ENCODE measurements around the gene DENND1A. TPM values are rescaled to one million over a fixed set of nuclear protein-coding genes. Genes with fewer than 3 reads are reported as not detected.

DENND1A gene
- polyA plus RNA-seq, 2 of the 4 experiments (the other 2 are of a cell fraction): 15.1 to 21.9 TPM

DNA sequence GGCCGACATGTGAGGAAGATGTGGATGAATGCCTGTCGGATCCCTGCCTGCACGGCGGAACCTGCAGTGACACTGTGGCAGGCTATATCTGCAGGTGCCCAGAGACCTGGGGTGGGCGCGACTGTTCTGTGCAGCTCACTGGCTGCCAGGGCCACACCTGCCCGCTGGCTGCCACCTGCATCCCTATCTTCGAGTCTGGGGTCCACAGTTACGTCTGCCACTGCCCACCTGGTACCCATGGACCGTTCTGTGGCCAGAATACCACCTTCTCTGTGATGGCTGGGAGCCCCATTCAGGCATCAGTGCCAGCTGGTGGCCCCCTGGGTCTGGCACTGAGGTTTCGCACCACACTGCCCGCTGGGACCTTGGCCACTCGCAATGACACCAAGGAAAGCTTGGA, 559.8 kb downstream of the DENND1A start:
- Histone ChIP-seq H3K4me3 (no peak overlapping the region), H3K4me1 (peaks cover 11% of the 10 kb centered on the region), H3K9me3 (no peaks in the 10 kb centered on the region), H3K27ac (no peak overlapping the region), H3K4me2 (no peak overlapping the region)
- DNase-seq (ENCODE audit: low read depth in 1 of 2, low spot score in 1 of 2): no peak
- TF ChIP-seq, protein P1, sequence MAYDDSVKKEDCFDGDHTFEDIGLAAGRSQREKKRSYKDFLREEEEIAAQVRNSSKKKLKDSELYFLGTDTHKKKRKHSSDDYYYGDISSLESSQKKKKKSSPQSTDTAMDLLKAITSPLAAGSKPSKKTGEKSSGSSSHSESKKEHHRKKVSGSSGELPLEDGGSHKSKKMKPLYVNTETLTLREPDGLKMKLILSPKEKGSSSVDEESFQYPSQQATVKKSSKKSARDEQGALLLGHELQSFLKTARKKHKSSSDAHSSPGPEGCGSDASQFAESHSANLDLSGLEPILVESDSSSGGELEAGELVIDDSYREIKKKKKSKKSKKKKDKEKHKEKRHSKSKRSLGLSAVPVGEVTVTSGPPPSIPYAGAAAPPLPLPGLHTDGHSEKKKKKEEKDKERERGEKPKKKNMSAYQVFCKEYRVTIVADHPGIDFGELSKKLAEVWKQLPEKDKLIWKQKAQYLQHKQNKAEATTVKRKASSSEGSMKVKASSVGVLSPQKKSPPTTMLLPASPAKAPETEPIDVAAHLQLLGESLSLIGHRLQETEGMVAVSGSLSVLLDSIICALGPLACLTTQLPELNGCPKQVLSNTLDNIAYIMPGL (CRISPR knock-in tag; IDR thresholded peaks at IDR 0.05; ENCODE audit: borderline replicate concordance): no peak
- TF ChIP-seq CEBPB (IDR thresholded peaks at IDR 0.05): no peak
- TF ChIP-seq PHF8 (IDR thresholded peaks at IDR 0.05; ENCODE audit: borderline replicate concordance, low read depth): no peak
- TF ChIP-seq, protein P2, sequence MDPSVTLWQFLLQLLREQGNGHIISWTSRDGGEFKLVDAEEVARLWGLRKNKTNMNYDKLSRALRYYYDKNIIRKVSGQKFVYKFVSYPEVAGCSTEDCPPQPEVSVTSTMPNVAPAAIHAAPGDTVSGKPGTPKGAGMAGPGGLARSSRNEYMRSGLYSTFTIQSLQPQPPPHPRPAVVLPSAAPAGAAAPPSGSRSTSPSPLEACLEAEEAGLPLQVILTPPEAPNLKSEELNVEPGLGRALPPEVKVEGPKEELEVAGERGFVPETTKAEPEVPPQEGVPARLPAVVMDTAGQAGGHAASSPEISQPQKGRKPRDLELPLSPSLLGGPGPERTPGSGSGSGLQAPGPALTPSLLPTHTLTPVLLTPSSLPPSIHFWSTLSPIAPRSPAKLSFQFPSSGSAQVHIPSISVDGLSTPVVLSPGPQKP (IDR thresholded peaks at IDR 0.05; ENCODE audit: low read depth, low read length): no peak
- TF ChIP-seq MAFK (IDR thresholded peaks at IDR 0.05; ENCODE audit: partially characterized antibody): no peak
- TF ChIP-seq, protein P3, sequence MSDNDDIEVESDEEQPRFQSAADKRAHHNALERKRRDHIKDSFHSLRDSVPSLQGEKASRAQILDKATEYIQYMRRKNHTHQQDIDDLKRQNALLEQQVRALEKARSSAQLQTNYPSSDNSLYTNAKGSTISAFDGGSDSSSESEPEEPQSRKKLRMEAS (IDR thresholded peaks at IDR 0.05): no peak
- no peak; a peak in 1 of 6 replicates for ATAC-seq
- ChIA-PET POLR2A (no interaction called here), CTCF (interaction anchor here (0.7 to 11.4 kb wide), 4 partner anchors 15 to 287 kb away, joined by 3 to 84 read pairs (median 9); partner anchors contain the start of gene CRB2)
- WGBS (ENCODE audit: missing lambda C conversion rate): 71% methylated on average over 10 of the region's 13 CpGs
- no peak for FAIRE-seq

DNA sequence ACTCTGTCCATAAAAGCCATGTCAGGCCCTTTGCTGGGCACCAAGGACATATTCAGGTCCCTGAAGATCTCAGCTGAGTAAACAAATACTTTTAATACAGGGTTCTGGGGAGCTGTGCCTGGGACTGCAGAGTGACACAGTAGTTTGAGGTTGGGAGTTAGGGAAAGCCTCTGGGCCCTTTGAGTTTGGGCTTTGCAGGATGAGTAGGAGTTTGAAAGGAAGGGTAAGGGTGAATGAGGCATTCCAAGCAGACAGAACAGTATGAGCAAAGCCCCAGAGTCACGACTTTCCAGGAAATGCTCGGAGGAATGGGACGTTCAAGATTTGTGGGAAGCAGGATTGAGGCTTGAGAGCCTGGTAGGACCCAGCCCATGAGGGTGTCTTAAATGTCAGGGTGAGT, 560.6 kb downstream of the DENND1A start:
- no peak overlapping the region for H3K27ac ChIP-seq
- FAIRE-seq: no peak

DNA sequence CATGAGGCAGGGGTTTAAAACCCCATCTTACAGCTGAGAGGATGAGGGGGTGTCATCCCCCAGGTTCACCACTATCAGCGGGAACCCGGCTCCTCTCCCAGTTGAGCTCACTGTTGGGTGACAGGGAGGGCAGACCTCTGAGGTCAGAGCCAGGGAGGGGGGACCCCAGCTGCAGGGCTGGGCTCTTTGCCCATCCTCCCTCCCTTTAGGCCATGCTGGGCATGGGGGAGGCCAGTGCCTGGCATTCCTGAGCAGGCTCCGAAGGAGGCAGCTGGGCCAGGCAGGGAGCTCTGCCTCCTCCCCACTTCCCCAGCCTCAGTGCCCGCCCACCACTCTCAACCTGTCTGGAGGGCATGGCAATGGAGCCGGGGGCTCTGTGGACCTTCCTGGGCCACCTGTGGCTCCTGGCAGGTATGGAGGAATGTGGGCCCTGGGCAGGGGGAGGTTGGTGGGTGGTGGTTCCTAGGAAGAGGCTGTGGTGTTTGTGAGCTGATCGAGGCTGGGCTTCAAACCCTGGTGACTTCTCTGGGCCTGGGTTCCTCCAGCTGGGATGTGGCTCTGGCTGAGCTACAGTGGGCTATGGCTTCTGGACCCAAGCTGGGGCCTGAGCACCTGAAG, 561.3 kb downstream of the DENND1A start:
- Histone ChIP-seq H3K27ac (peak overlapping the region in 1 of 2 experiments; percentile 46; a peak in 3 of 6 replicates), H3K4me3 (no peak overlapping the region), H3K9me3 (no peaks in the 10 kb centered on the region), H3K4me1 (peaks cover 11% of the 10 kb centered on the region), H3K4me2 (peak overlapping the region; percentile 32; the same call in 2 of the 3 replicates)
- TF ChIP-seq, protein P2 (IDR thresholded peaks at IDR 0.05; ENCODE audit: low read depth, low read length): no peak
- TF ChIP-seq TFCP2L1 (CRISPR knock-in tag; IDR thresholded peaks at IDR 0.05): no peak
- TF ChIP-seq, protein P4, sequence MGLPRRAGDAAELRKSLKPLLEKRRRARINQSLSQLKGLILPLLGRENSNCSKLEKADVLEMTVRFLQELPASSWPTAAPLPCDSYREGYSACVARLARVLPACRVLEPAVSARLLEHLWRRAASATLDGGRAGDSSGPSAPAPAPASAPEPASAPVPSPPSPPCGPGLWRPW (IDR thresholded peaks at IDR 0.05): no peak
- no peak for TF ChIP-seq MAZ (IDR thresholded peaks at IDR 0.05; ENCODE audit: borderline replicate concordance, low read depth, low read length)
- no peak for TF ChIP-seq RCOR1 (IDR thresholded peaks at IDR 0.05; ENCODE audit: low read depth, low read length)
- TF ChIP-seq NR3C1 (IDR thresholded peaks at IDR 0.05): no peak
- TF ChIP-seq, protein P5, sequence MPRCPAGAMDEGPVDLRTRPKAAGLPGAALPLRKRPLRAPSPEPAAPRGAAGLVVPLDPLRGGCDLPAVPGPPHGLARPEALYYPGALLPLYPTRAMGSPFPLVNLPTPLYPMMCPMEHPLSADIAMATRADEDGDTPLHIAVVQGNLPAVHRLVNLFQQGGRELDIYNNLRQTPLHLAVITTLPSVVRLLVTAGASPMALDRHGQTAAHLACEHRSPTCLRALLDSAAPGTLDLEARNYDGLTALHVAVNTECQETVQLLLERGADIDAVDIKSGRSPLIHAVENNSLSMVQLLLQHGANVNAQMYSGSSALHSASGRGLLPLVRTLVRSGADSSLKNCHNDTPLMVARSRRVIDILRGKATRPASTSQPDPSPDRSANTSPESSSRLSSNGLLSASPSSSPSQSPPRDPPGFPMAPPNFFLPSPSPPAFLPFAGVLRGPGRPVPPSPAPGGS (IDR thresholded peaks at IDR 0.05): no peak
- TF ChIP-seq POLR2AphosphoS2 (conservative IDR thresholded peaks at IDR 0.05; ENCODE audit: low read length): no peak
- TF ChIP-seq HOXB5 (CRISPR knock-in tag; IDR thresholded peaks at IDR 0.05): no peak
- TF ChIP-seq, protein P6, sequence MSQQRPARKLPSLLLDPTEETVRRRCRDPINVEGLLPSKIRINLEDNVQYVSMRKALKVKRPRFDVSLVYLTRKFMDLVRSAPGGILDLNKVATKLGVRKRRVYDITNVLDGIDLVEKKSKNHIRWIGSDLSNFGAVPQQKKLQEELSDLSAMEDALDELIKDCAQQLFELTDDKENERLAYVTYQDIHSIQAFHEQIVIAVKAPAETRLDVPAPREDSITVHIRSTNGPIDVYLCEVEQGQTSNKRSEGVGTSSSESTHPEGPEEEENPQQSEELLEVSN (IDR thresholded peaks at IDR 0.05; ENCODE audit: borderline replicate concordance, low read depth): no peak
- TF ChIP-seq EHMT2 (IDR thresholded peaks at IDR 0.05; ENCODE audit: low read depth): no peak
- TF ChIP-seq FOSL2 (IDR thresholded peaks at IDR 0.05): no peak
- no peak for TF ChIP-seq FOSL2 (CRISPR knock-in tag; IDR thresholded peaks at IDR 0.05)
- no peak for TF ChIP-seq MYC (IDR thresholded peaks at IDR 0.05; ENCODE audit: borderline replicate concordance, low read length)
- TF ChIP-seq MAFK (IDR thresholded peaks at IDR 0.05; ENCODE audit: partially characterized antibody): no peak
- TF ChIP-seq GATA3 (IDR thresholded peaks at IDR 0.05; ENCODE audit: borderline replicate concordance): no peak
- ChIA-PET POLR2A (no interaction called here), CTCF (interaction anchor here (1.1 to 11.4 kb wide), 6 partner anchors 9 to 30 kb away, joined by 3 to 84 read pairs (median 10); partner anchors contain the start of gene CRB2)
- FAIRE-seq (no peak), DNase-seq (ENCODE audit: low read depth in 1 of 2, low spot score in 1 of 2) (no peak), ATAC-seq (no peak)
- WGBS (ENCODE audit: missing lambda C conversion rate): 56% methylated on average over 4 of the region's 6 CpGs

More for the DNA sequence above, 560.6 kb downstream of the DENND1A start:
- Histone ChIP-seq H3K4me1 (peaks cover 11% of the 10 kb centered on the region), H3K4me3 (no peak overlapping the region), H3K9me3 (no peaks in the 10 kb centered on the region), H3K4me2 (no peak overlapping the region)
- CTCF ChIA-PET: interaction anchor here (1.1 to 11.4 kb wide), 5 partner anchors 10 to 286 kb away, joined by 3 to 84 read pairs (median 9); partner anchors contain the start of gene CRB2
- DNase-seq (ENCODE audit: low read depth in 1 of 2, low spot score in 1 of 2): no peak
- TF ChIP-seq NPAS2 (CRISPR knock-in tag; IDR thresholded peaks at IDR 0.05; ENCODE audit: borderline replicate concordance) (no peak), ESRRA (IDR thresholded peaks at IDR 0.05; ENCODE audit: borderline replicate concordance, low read length) (no peak), RCOR1 (IDR thresholded peaks at IDR 0.05; ENCODE audit: low read depth, low read length) (no peak), CHD4 (IDR thresholded peaks at IDR 0.05; ENCODE audit: borderline replicate concordance) (no peak)
- ATAC-seq: no peak
- WGBS (ENCODE audit: missing lambda C conversion rate): 45% methylated on average over 3 of the region's 3 CpGs
- POLR2A ChIA-PET: no interaction called here
